Measurements from ENCODE around the gene MEGF9.

GRCh38 chr9:120653762-120654161 is 60.5 kb downstream of the MEGF9 start:
- no peak for TF ChIP-seq CTCF (IDR thresholded peaks at IDR 0.05; ENCODE audit: low read depth, low read length)
- TF ChIP-seq EZH2phosphoT487 (IDR thresholded peaks at IDR 0.05; ENCODE audit: low read depth), result no peak
